Activated naive CD8-positive, alpha-beta T cell treated with anti-CD3 and anti-CD28 coated beads, Interleukin-2, amount 50 U/mL, for 24 hours (primary cell): Measurements from ENCODE around the gene AXIN1.
"Not testable (repeated sequence)": the region's sequence is repeated elsewhere in the genome, so short reads cannot be mapped to it uniquely, and the experiment has no call there.

Source experiments
- ATAC-seq: fragments of 150-1000 bp; cut with Tn5 transposase; one replicate; pipeline ENCODE4 v1.10.0; 2021
- DNase-seq: peaks from one replicate; pipeline ENCODE4 v3.0.0; 2021
- H3K27ac Mint-ChIP-seq: one replicate; pipeline ENCODE4 v1.8.0; 2021; ENCODE audit warnings: mild to moderate bottlenecking, mixed read lengths
- H3K27me3 Mint-ChIP-seq: one replicate; pipeline ENCODE4 v1.8.0; 2021; ENCODE audit warnings: mixed read lengths
- H3K36me3 Mint-ChIP-seq: one replicate; pipeline ENCODE4 v1.8.0; 2021; ENCODE audit warnings: low read depth, mixed read lengths
- H3K4me1 Mint-ChIP-seq: one replicate; pipeline ENCODE4 v1.8.0; 2021; ENCODE audit warnings: mixed read lengths
- H3K4me3 Mint-ChIP-seq: one replicate; pipeline ENCODE4 v1.8.0; 2021; ENCODE audit warnings: mild to moderate bottlenecking, moderate library complexity, mixed read lengths
- H3K9me3 Mint-ChIP-seq: one replicate; pipeline ENCODE4 v1.8.0; 2021; ENCODE audit warnings: mixed read lengths

The AXIN1 gene

DNA sequence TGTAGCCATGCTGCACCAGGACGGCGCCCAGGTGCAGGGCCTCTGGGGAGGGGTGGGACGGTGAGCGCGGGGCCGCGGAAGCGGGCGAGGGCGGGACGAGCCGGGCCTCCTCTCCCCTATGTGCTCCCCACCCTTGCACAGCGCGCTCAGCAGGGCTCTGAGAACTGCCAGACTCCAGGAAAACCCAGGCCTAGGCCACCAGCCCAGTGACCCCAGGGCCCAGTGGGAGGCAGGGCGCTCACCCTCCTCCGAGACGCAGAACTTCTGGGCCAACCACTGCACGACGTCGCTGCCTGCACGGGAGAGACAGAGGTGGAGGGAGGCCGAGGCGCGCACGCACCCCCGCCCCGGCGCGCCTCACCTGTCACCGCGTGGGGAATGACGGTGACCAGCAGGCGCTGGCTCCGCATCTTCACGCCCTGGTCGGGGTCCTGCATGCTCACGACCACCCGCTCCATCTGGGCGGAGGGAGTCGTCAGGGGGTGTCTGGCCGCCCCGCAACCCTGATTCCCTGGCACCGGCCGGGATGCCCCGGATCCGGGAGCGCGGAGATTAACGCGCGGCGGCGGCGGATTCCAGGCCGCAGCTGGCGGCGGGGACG is 77.4 kb downstream of the AXIN1 start:
- no peak for ATAC-seq
- no peak overlapping the region for H3K4me3 Mint-ChIP-seq

GRCh38 chr16:273547-274421 is 78.7 kb downstream of the AXIN1 start:
- ATAC-seq (no peak), DNase-seq (no peak)
- H3K27me3 Mint-ChIP-seq, result peaks cover 18% of the 10 kb centered on the region
- no peaks in the 10 kb centered on the region for H3K9me3 Mint-ChIP-seq
- H3K4me3 Mint-ChIP-seq, result no peak overlapping the region
- H3K36me3 Mint-ChIP-seq, result no peaks in the 10 kb centered on the region
- H3K27ac Mint-ChIP-seq, result no peak overlapping the region
- H3K4me1 Mint-ChIP-seq, result peaks cover 4% of the 10 kb centered on the region

More for the DNA sequence above, 77.4 kb downstream of the AXIN1 start:
- DNase-seq, result peak; percentile 13
- peaks cover 21% of the 10 kb centered on the region for H3K27me3 Mint-ChIP-seq
- no peaks in the 10 kb centered on the region for H3K36me3 Mint-ChIP-seq
- H3K9me3 Mint-ChIP-seq, result no peaks in the 10 kb centered on the region
- peaks cover 9% of the 10 kb centered on the region for H3K4me1 Mint-ChIP-seq
- H3K27ac Mint-ChIP-seq, result no peak overlapping the region

DNA sequence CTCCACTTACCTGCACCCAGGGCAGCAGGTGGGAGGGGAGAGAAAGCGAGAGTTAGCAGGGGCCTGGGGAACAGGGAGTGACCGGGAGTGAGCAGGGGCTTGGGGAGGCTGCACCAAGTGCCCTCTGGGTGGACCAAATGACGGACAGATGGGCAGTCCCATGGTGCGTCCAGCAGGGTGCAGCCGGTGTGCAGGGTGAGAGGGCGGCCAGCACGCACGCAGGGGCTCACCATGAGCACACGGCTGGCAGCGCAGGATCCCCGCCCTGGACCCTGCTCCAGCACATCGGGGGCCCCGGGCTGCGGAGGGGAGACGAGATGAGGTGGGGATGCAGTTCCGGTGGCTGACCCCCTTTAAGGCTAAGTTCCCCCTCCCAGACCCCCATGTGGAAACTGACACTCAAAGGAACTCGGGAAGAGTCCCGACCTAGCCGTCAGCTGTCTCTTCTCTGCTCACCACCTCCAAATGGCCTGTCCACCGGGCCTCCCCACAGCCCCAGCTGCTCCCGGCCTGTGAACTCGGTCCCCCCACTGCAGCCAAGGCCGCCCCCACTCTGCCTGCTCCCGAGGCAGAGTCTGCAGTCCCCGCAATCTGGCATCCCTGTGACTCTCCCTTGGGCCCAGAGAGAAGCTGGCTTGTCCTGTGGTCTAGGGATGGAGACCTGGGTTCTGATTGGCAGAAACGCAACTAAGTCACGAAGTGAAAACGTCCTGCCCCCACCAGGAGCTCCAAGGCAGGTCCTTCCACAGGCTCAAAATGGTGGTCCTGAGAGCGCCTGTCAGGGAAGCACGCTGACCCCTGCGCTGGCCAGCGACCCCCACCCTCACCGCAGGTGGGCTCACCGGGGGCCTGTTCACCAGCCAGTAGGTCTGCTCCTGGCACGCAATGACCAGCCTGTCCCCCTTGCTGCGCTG is 79.6 kb downstream of the AXIN1 start:
- H3K9me3 Mint-ChIP-seq, result no peaks in the 10 kb centered on the region
- no peak for DNase-seq
- no peak overlapping the region for H3K4me3 Mint-ChIP-seq

DNA sequence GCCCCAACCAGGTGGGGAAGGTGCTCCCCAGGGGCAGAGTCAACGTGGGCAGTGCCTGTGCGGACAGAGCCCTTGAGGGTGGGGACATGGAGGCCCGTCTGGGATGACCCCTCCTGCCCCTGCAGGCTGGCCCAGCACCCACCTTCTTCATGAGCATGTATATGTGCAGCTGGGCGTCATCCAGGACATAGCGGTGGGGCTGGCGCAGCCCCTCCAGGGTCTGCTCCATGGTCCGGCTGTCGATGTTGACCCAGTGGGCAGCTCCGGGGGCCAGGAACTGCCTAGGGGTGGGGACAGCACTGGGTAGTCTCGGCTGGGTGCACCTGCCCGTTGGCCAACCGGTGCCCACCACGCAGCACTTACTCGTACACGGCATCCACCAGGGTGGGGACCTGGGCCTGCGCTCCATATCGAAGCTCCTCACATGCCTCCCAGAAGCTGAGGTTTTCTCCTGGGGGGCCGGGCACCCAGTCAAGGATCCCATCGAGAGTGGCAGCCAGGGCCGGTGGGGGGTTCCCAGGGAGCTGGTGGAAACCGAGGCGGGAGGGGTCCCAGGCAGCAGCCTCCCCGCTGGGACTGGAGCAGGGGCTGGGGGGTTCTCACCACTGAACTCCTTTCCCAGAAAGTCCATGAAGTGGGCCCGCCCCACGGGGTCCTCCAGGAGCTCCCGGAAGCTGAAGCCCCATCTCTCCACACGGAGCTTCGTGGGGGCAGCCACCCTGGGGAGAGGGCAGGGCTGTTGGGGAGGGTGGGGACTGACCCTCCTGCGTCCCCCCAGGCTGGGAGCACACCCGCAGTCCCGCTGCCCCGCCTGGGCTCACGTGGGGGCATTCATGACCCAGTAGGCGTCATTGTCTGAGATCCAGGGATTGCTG is 81.9 kb downstream of the AXIN1 start:
- H3K4me1 Mint-ChIP-seq, result no peaks in the 10 kb centered on the region
- ATAC-seq (no peak), DNase-seq (no peak)
- H3K27me3 Mint-ChIP-seq, result peaks cover 4% of the 10 kb centered on the region
- no peak overlapping the region for H3K4me3 Mint-ChIP-seq
- no peak overlapping the region for H3K27ac Mint-ChIP-seq
- H3K36me3 Mint-ChIP-seq, result no peaks in the 10 kb centered on the region
- no peaks in the 10 kb centered on the region for H3K9me3 Mint-ChIP-seq

More for the DNA sequence above, 79.6 kb downstream of the AXIN1 start:
- Mint-ChIP-seq H3K27me3 (peaks cover 16% of the 10 kb centered on the region), H3K36me3 (no peaks in the 10 kb centered on the region), H3K27ac (no peak overlapping the region), H3K4me1 (peaks cover 3% of the 10 kb centered on the region)
- no peak for ATAC-seq

- DNase-seq, result no peak
- Mint-ChIP-seq H3K27ac (no peak overlapping the region), H3K27me3 (no peaks in the 10 kb centered on the region), H3K9me3 (no peaks in the 10 kb centered on the region), H3K4me3 (no peak overlapping the region), H3K36me3 (no peaks in the 10 kb centered on the region), H3K4me1 (no peaks in the 10 kb centered on the region)
- ATAC-seq, result no peak
Observed at GRCh38 chr16:269061-269796, 83.3 kb downstream of the AXIN1 start.

DNA sequence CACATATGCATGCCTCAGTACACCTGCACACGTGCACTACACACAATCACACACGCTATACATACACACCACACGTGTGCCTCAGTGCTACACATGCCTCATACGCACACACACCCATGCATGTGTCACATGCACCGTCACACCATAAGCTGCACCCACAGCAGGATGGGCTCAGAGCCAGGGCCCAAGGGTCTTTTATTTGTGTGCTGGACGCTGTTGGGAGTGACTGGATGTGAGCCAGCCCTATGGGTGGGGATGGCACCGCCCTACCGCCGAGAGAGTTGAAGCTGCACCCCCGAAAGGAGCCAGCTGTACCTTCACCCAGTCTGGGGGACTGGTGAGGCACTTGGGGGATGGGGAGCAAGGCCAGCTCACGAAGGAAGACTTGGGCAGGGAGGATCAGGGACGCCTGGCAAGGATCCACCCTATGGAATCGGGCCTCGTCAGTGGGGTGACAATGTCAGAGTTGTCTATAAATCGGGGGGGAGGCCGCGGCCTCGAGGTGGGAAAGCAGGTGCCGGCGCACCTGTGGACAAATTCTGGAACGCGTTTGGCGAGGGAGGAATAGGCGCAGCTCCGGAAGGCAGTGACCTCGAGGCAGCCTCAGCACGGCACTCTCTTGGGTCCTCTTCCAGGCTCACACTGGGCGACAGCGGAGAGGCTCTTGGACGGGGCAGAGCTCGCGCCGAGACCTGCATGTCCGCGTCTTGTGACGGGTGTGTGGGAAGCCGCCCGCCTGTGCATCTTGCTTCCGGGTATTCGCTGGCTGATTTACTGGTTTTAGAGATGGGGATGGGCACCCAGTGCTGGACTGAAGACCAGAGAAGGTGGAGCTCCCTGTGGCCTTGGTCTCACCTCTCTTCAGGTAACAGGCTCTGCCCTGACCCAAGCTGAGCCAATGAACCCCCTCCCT is 84.1 kb downstream of the AXIN1 start:
- ATAC-seq, result no peak
- Mint-ChIP-seq H3K4me1 (no peaks in the 10 kb centered on the region), H3K27ac (no peak overlapping the region), H3K4me3 (no peak overlapping the region), H3K36me3 (no peaks in the 10 kb centered on the region), H3K9me3 (no peaks in the 10 kb centered on the region), H3K27me3 (no peaks in the 10 kb centered on the region)
- DNase-seq, result no peak

DNA sequence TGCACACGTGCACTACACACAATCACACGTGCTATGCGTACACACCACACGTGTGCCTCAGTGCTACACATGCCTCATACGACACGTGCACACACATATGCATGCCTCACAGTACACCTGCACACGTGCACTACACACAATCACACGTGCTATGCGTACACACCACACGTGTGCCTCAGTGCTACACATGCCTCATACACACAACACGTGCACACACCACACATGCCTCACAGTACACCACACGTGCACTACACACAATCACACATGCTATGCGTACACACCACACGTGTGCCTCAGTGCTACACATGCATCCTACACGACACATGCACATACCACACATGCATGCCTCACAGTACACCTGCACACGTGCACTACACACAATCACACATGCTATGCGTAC is 85.0 kb downstream of the AXIN1 start:
- not testable (repeated sequence) for H3K27me3 Mint-ChIP-seq, H3K4me3 Mint-ChIP-seq, H3K36me3 Mint-ChIP-seq, DNase-seq, H3K9me3 Mint-ChIP-seq, H3K4me1 Mint-ChIP-seq, ATAC-seq, H3K27ac Mint-ChIP-seq

- DNase-seq (no peak), ATAC-seq (no peak)
- Mint-ChIP-seq H3K4me3 (no peak overlapping the region), H3K36me3 (no peaks in the 10 kb centered on the region), H3K27ac (no peak overlapping the region), H3K4me1 (no peaks in the 10 kb centered on the region), H3K9me3 (no peaks in the 10 kb centered on the region), H3K27me3 (no peaks in the 10 kb centered on the region)
Observed at GRCh38 chr16:266258-267164, 86.0 kb downstream of the AXIN1 start.

- Mint-ChIP-seq H3K27me3 (no peaks in the 10 kb centered on the region), H3K4me3 (no peak overlapping the region), H3K9me3 (no peaks in the 10 kb centered on the region), H3K4me1 (no peaks in the 10 kb centered on the region), H3K36me3 (no peaks in the 10 kb centered on the region), H3K27ac (no peak overlapping the region)
- no peak for ATAC-seq
- DNase-seq, result no peak
Observed at GRCh38 chr16:265711-266110, 86.8 kb downstream of the AXIN1 start.

GRCh38 chr16:265002-265529 is 87.5 kb downstream of the AXIN1 start:
- H3K4me1 Mint-ChIP-seq, result no peaks in the 10 kb centered on the region
- no peaks in the 10 kb centered on the region for H3K36me3 Mint-ChIP-seq
- H3K9me3 Mint-ChIP-seq, result no peaks in the 10 kb centered on the region
- no peaks in the 10 kb centered on the region for H3K27me3 Mint-ChIP-seq
- no peak overlapping the region for H3K4me3 Mint-ChIP-seq
- ATAC-seq (no peak), DNase-seq (no peak)
- no peak overlapping the region for H3K27ac Mint-ChIP-seq

DNA sequence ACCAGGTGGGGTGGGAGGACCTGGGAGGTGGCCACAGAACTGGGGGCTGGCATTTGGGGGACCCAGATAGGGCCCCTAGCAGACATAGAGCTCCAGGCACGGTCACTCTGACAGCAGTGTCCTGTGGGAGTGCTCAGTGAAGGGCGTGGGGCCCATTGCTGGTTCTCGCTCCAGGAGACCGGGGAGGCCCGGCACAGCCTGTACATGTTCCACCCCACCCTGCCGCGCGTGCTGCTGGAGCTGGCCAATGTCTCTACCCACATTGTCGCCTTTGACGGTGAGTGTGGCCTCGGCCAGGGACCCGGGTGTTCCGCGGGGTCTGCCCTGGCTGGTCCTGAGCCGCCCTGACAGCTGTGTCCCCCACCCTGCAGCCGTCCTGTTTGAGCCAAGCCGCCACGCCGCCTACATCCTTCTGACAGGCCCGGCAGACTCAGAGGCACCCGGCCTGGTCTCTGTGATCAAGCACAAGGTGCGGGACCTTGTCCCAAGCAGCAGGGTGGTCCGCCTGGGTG is 88.0 kb downstream of the AXIN1 start:
- Mint-ChIP-seq H3K36me3 (no peaks in the 10 kb centered on the region), H3K27me3 (no peaks in the 10 kb centered on the region), H3K27ac (no peak overlapping the region), H3K9me3 (no peaks in the 10 kb centered on the region), H3K4me1 (no peaks in the 10 kb centered on the region), H3K4me3 (no peak overlapping the region)
- no peak for ATAC-seq
- no peak for DNase-seq
